Panc1 (cell line): Measurements from ENCODE around the gene DNAH9.

Source experiments
- POLR2AphosphoS5 ChIP-seq: IDR thresholded peaks from 2 replicates; pipeline ENCODE4 v1.6.1; 2012; ENCODE audit warnings: mild to moderate bottlenecking, low read depth, low read length, moderate library complexity
- TCF7L2 ChIP-seq: IDR thresholded peaks from 2 replicates; pipeline ENCODE4 v1.6.1; 2011; ENCODE audit warnings: mild to moderate bottlenecking, low read depth, low read length, inconsistent platforms
- TF ChIP-seq, protein P1 (sequence below): fragments of 450-650 bp; IDR thresholded peaks from 2 replicates; pipeline ENCODE4 v1.5.1; 2017; ENCODE audit warnings: mild to moderate bottlenecking

DNA sequence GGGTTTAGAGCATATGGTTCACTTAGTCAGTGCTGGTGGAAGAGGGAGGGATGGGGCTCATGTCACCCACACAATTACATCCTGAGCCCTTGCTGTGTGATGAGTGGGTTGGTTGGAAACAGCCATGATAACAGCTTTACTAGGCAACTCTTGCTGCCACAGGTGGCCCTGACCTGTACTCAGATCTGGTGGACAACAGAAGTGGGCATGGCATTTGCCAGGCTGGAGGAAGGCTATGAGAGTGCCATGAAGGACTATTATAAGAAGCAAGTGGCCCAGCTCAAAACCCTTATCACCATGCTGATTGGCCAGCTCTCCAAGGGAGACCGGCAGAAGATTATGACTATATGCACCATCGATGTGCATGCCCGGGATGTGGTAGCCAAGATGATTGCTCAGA is 105.8 kb downstream of the DNAH9 start:
- TF ChIP-seq, protein P1, sequence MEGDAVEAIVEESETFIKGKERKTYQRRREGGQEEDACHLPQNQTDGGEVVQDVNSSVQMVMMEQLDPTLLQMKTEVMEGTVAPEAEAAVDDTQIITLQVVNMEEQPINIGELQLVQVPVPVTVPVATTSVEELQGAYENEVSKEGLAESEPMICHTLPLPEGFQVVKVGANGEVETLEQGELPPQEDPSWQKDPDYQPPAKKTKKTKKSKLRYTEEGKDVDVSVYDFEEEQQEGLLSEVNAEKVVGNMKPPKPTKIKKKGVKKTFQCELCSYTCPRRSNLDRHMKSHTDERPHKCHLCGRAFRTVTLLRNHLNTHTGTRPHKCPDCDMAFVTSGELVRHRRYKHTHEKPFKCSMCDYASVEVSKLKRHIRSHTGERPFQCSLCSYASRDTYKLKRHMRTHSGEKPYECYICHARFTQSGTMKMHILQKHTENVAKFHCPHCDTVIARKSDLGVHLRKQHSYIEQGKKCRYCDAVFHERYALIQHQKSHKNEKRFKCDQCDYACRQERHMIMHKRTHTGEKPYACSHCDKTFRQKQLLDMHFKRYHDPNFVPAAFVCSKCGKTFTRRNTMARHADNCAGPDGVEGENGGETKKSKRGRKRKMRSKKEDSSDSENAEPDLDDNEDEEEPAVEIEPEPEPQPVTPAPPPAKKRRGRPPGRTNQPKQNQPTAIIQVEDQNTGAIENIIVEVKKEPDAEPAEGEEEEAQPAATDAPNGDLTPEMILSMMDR: no peak
- TF ChIP-seq POLR2AphosphoS5: no peak
- no peak for TF ChIP-seq TCF7L2
